DMS53 treated with DMSO at 0.1 percent for 48 hours (cell line): ENCODE measurements around the gene CNGB1.
"Not testable (repeated sequence)": the region's sequence is repeated elsewhere in the genome, so short reads cannot be mapped to it uniquely, and the experiment has no call there.

Source experiments
- DNase-seq: peaks from one replicate; lab custom pipeline; 2025; ENCODE audit not compliant: unreplicated experiment; lab: John Stamatoyannopoulos, UW

Gene CNGB1

DNA sequence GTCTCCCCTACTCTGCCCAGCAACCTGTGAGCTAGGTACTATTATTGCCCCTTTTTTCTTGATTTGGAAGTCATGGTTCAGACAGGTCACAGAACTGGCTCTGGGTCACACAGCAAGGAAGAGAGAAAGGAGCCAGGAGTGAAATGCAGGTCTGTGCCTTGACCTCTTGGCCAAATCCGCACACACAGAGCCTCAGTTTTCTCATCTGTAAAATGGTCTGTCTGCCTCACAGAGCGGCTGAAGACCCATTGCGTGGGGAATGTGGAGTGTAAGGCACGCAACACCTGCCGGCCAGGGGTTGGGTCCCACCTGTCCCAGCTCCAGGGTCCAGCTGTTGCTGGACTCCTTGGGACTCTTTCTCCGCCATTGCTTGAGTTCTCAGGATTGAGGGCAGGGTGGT is 32.4 kb downstream of the CNGB1 start:
- DNase-seq, result no peak

- no peak for DNase-seq
Measured at GRCh38 chr16:57937861-57938260, 33.1 kb downstream of the CNGB1 start.

DNA sequence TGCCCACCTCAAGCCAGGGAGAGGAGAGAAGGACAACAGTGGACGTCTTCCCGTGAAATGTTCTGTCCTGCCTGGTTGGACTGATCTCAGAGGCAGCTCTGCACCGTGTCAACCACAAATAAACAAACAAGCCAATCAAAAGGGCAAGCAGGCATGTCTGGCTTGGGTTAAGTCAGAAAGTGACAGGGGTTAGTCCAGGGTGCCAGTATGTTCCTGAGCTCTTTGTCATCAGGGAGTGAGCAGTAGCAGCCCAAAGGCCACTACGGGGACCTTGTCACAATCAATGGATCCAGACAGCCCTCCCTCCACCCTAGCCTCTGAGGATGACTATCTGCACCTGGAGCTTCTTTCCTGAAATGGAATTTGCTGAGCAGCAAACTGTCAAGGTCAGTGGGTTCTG is 35.0 kb downstream of the CNGB1 start:
- no peak for DNase-seq

GRCh38 chr16:57930533-57930932 is 40.4 kb downstream of the CNGB1 start:
- DNase-seq, result no peak

DNA sequence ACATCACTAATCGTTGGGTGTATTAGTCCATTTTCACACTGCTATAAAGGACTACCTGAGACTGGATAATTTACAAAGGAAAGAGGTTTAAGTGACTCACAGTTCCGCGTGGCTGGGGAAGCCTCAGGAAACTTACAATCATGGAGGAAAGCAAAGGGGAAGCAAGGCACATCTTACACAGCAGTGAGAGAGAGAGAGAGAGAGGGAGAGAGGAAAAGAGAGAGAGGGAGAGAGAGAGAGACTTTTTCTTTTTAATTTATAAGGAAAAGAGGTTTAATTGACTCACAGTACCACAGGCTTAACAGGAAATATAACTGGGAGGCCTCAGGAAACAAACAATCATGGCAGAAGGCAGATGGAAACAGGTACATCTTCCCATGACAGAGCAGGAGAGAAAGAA is 41.7 kb downstream of the CNGB1 start:
- DNase-seq, result no peak

DNA sequence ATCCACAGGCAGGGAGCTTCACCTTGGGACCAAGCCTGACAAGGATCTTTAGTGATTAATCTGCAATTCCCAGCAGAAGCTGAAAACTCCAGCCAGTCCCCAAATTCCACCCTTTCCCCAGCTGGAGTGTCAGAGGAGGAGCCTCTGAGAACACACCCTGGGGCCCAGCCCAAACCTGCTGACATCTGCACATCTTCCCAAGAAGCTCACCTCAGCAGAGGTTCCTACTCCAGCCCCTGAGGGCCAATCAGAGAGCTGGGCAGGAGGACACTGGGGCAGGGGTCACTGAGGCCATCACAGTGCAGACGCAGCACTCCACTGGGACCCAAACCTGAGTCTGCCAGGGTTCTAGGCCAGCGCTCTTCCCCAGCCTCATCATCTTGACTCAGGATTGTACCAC is 44.9 kb downstream of the CNGB1 start:
- no peak for DNase-seq

DNA sequence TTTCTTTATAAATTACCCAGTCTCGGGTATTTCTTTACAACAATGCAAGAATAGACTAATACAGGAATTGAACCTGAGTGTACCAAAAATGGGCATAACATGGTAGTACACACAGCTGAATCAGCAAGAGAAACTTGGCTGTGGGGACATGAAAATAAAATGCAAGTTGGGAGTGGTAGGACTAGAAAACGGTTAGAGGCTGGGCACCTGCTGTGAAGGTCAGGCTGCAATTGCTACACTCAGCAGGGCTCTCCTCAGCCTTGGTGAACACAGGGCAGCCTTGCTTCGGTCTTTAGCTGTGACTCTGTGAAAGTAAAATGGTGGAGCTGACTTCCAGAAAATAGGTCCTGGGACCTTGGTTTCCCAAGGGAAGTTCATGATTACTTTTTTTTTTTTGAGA is 45.6 kb downstream of the CNGB1 start:
- DNase-seq, result no peak

DNA sequence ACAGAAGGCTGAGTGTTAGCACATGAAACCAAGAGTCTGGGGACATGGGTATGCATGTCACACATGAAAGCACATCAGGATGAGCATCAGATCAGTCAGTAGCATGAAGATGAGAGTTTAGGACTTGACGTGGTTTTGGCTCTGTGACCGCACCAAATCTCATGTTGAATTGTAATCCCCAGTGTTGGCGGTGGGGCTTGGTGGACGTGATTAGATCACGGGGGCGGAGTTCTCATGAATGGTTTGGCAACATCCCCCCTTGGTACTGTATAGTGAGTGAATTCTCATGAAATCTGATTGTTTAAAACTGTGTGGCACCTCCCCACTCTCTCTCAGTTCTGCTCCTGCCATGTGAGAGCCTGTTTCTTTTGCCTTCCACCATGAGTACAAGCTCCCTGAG is 46.4 kb downstream of the CNGB1 start:
- DNase-seq, result no peak

GRCh38 chr16:57923841-57924240 is 47.1 kb downstream of the CNGB1 start:
- no peak for DNase-seq

GRCh38 chr16:57923418-57923817 is 47.5 kb downstream of the CNGB1 start:
- DNase-seq, result no peak

GRCh38 chr16:57920880-57921229 is 50.1 kb downstream of the CNGB1 start:
- DNase-seq, result no peak

- no peak for DNase-seq
Measured at GRCh38 chr16:57920215-57920879, 50.6 kb downstream of the CNGB1 start.

DNA sequence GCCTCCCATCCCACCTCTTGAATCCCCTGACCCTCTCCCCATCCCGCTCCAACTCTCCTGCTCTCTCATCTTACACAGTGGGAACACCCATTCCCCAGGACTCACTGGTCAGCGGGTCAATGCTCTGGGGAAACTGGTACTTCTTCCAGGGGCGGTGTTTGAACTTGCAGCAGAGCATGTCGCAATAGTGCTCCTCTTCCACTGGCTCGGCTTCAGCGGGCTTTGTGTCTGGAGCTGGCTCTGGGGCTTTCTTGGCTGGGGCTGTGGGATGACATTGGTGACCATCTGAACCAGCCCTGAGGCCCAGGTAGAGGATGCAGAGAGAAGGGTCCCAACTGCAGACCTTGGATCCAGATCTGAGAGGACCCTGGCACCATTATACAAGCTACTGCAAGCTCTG is 51.9 kb downstream of the CNGB1 start:
- DNase-seq, result no peak

DNA sequence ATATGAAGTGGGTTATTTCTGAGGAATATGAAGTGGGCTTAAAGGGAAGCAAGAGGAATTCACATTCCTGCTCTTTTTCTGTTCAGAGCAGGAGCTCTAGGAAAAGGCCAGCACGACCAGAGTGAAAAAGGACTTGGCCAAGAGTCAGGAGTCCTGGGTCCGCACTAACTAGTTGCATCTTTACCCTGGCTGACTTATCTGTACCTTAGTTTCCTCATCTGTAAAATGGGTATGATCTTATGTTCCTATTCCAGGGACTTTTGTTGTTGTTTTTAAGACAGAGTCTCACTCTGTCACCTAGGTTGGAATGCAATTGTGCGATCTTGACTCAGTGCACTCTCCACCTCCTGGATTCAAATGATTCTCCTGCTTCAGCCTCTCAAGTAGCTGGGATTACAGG is 52.5 kb downstream of the CNGB1 start:
- no peak for DNase-seq

DNA sequence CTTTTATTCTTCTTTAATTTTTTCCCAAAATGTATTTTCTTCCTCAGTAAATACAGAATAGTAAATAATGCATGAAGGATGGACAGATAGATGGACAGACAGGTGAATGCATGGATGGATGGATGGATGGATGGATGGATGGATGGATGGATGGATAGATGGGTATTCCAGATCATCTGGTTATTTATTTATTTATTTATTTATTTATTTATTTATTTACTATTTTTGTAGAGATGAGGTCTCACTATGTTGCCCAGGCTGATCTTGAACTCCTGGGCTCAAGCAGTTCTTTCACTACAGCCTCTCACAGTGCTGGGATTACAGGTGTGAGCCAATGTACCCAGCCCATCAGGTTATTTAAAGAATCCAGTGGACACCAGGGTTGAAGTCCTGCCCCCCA is 53.0 kb downstream of the CNGB1 start:
- not testable (repeated sequence) for DNase-seq

GRCh38 chr16:57917489-57917888 is 53.4 kb downstream of the CNGB1 start:
- not testable (repeated sequence) for DNase-seq

GRCh38 chr16:57916735-57917438 is 54.0 kb downstream of the CNGB1 start:
- no peak for DNase-seq

- no peak for DNase-seq
Measured at GRCh38 chr16:57915811-57916488, 55.0 kb downstream of the CNGB1 start.

GRCh38 chr16:57915267-57915666 is 55.7 kb downstream of the CNGB1 start:
- DNase-seq, result no peak

DNA sequence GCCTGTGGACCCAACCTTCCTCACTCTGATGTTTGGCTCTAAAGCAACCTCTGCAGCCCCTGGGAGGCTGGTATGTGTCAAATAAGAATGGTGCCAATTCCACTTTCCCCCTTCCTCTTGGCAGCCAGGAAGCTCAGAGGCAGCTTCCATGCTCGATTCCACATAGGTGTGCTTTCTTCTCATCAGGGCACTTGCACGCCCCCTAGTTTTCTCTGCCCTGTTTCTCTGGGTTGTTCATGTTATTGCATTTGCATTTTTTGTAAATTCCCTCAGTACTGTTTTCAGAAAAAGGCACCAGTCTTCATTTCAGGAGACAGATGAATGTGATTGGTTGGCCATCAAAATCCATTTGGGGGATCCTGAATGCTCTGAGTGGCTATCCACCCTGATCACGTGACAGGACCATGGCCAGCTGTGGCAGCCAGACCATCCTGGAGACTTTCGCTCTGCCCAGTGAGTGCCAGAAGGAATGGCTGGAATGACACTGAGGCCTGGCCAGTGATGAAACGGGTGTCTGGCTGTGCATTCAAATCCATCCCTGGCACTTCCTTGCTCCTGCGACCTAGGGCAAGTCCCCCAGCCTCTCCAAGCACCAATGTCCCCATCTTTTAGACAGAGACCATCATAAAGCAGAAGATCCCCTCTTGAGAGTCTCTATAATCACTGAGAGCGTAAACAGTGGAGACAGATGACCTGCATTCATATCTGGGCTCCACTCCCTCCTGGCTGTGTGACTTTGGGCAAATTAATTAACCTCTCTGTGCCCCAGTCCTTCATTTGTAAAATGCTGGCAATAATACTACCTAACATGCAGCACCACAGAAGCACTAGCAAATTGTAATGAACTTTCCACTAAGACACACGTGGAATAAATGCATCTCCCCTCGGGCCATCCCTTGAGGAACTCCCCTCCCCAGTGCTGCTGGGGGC is 56.4 kb downstream of the CNGB1 start:
- DNase-seq, result no peak

GRCh38 chr16:57912529-57913260 is 58.2 kb downstream of the CNGB1 start:
- DNase-seq, result no peak
